Endothelial cell of umbilical vein (primary cell): ENCODE measurements around the gene PON3.

Source experiments
- EZH2 ChIP-seq: IDR thresholded peaks from 2 replicates; pipeline ENCODE4 v1.6.1; 2012; ENCODE audit warnings: borderline replicate concordance, low read depth, mild to moderate bottlenecking, moderate library complexity, low read length, inconsistent platforms; ENCODE audit not compliant: severe bottlenecking
- MYC ChIP-seq: IDR thresholded peaks from one replicate; pipeline ENCODE4 v1.6.1; 2011; ENCODE audit warnings: mild to moderate bottlenecking, low read depth, low read length
- POLR2A ChIP-seq: IDR thresholded peaks from 2 replicates; pipeline ENCODE4 v1.6.1; 2012; ENCODE audit warnings: low read depth, mild to moderate bottlenecking, control low read depth, low read length
- POLR2AphosphoS5 ChIP-seq: IDR thresholded peaks from 2 replicates; pipeline ENCODE4 v1.6.1; 2012; ENCODE audit warnings: low read depth, mild to moderate bottlenecking, control low read depth, low read length, moderate library complexity; ENCODE audit not compliant: insufficient read depth
- TF ChIP-seq, protein P1 (sequence below), 2 donors: IDR thresholded peaks; 1 replicate in 1 of 2; 2 replicates in 1 of 2; pipeline ENCODE4 v1.5.1; 2011; ENCODE audit warnings: low read length in 2 of 2, mild to moderate bottlenecking in 2 of 2, moderate library complexity in 2 of 2, control low read depth in 1 of 2, inconsistent platforms in 1 of 2, low read depth in 1 of 2; ENCODE audit not compliant: insufficient read depth in 1 of 2; ENCODE audit errors: extremely low read depth in 1 of 2

DNA sequence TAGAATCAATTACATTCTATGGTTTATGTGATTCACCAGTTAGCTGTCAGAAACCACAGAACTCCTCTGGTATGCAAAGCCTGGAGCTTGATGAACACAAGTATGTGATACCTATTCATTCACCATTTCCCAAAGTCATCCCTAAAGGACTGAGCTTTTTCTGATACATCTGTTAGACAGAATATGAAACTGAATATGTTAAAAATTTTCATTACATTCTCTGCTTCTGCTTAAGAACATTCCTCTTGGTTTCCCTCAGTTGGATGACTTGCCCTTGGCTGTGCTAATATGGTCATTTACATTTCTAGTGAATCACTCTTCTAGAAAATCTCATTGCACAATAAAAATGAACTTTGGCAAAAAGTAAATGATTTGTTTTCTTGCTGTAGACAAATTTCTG is 61.1 kb downstream of the PON3 start:
- TF ChIP-seq, protein P1, sequence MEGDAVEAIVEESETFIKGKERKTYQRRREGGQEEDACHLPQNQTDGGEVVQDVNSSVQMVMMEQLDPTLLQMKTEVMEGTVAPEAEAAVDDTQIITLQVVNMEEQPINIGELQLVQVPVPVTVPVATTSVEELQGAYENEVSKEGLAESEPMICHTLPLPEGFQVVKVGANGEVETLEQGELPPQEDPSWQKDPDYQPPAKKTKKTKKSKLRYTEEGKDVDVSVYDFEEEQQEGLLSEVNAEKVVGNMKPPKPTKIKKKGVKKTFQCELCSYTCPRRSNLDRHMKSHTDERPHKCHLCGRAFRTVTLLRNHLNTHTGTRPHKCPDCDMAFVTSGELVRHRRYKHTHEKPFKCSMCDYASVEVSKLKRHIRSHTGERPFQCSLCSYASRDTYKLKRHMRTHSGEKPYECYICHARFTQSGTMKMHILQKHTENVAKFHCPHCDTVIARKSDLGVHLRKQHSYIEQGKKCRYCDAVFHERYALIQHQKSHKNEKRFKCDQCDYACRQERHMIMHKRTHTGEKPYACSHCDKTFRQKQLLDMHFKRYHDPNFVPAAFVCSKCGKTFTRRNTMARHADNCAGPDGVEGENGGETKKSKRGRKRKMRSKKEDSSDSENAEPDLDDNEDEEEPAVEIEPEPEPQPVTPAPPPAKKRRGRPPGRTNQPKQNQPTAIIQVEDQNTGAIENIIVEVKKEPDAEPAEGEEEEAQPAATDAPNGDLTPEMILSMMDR (IDR thresholded peaks at IDR 0.05; ENCODE audit: extremely low read depth in 1 of 2, insufficient read depth in 1 of 2, low read depth in 1 of 2, low read length in 2 of 2): no peak
- no peak for TF ChIP-seq EZH2
- no peak for TF ChIP-seq POLR2A
- TF ChIP-seq POLR2AphosphoS5: no peak
- TF ChIP-seq MYC: no peak
